Ishikawa (cell line): Measurements from ENCODE around the gene VTI1A.

ENCODE experiments used
- CREB1 ChIP-seq: IDR thresholded peaks from 2 replicates; pipeline ENCODE4 v1.6.1; 2012; ENCODE audit warnings: low read depth
- EP300 ChIP-seq: IDR thresholded peaks from 2 replicates; pipeline ENCODE4 v1.6.1; 2012; ENCODE audit warnings: borderline replicate concordance
- FOXM1 ChIP-seq: IDR thresholded peaks from 2 replicates; pipeline ENCODE4 v1.6.1; 2012; ENCODE audit warnings: low read depth, borderline replicate concordance
- RAD21 ChIP-seq: IDR thresholded peaks from 2 replicates; pipeline ENCODE4 v1.6.1; 2012; ENCODE audit warnings: low read depth
- TF ChIP-seq, protein P1 (sequence below): IDR thresholded peaks from 2 replicates; pipeline ENCODE4 v1.6.1; 2012

- no peak for TF ChIP-seq FOXM1
- TF ChIP-seq, protein P1, sequence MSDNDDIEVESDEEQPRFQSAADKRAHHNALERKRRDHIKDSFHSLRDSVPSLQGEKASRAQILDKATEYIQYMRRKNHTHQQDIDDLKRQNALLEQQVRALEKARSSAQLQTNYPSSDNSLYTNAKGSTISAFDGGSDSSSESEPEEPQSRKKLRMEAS, result no peak
- TF ChIP-seq CREB1, result no peak
- no peak for TF ChIP-seq RAD21
- no peak for TF ChIP-seq EP300
These were observed 259.6 kb downstream of the VTI1A start for GRCh38 chr10:112706577-112706976.
